ENCODE measurements around the gene RUFY2.
"Not testable (repeated sequence)": the region's sequence is repeated elsewhere in the genome, so short reads cannot be mapped to it uniquely, and the experiment has no call there.

Gene RUFY2

GRCh38 chr10:68333058-68333395 lies 74.0 kb downstream of the RUFY2 start:
- TF ChIP-seq CTCF (conservative IDR thresholded peaks at IDR 0.05; ENCODE audit: low read length) = no peak
- DNase-seq (ENCODE audit: low read depth) = peak; percentile 76
- H3K4me3 ChIP-seq (ENCODE audit: low read length) = peak overlapping the region; percentile 93

GRCh38 chr10:68332259-68333057 lies 74.6 kb downstream of the RUFY2 start, which contains the start of gene PBLD:
Gene PBLD (minus strand): TSS chr10:68332928. CDS start chr10:68306844, 26,084 bp downstream.
- H3K4me3 ChIP-seq (ENCODE audit: low read length) = peak within 1 kb of the TSS; percentile 93
- peak; percentile 61 for TF ChIP-seq CTCF (conservative IDR thresholded peaks at IDR 0.05; ENCODE audit: low read length)
- DNase-seq (ENCODE audit: low read depth) = peak; percentile 76

- peak; percentile 96 for DNase-seq (ENCODE audit: low read depth)
- no peak for TF ChIP-seq CTCF (conservative IDR thresholded peaks at IDR 0.05; ENCODE audit: low read length)
- peak within 1 kb of the TSS; percentile 93 for H3K4me3 ChIP-seq (ENCODE audit: low read length)
Measured at GRCh38 chr10:68331455-68332258, 75.4 kb downstream of the RUFY2 start, which contains the start of gene HNRNPH3. Gene HNRNPH3 (plus strand): TSS chr10:68332064. CDS start chr10:68337222, 5,158 bp downstream.

GRCh38 chr10:68330852-68331454 lies 76.1 kb downstream of the RUFY2 start:
- DNase-seq (ENCODE audit: low read depth) = peak; percentile 20
- TF ChIP-seq CTCF (conservative IDR thresholded peaks at IDR 0.05; ENCODE audit: low read length) = no peak
- H3K4me3 ChIP-seq (ENCODE audit: low read length) = peak overlapping the region; percentile 93

GRCh38 chr10:68329506-68329861 lies 77.6 kb downstream of the RUFY2 start:
- no peak for DNase-seq (ENCODE audit: low read depth)
- no peak overlapping the region; the same call in 1 of the 2 replicates for H3K4me3 ChIP-seq (ENCODE audit: low read length)
- no peak for TF ChIP-seq CTCF (conservative IDR thresholded peaks at IDR 0.05; ENCODE audit: low read length)

GRCh38 chr10:68327889-68328786 lies 78.9 kb downstream of the RUFY2 start:
- peak overlapping the region; percentile 28 for H3K4me3 ChIP-seq (ENCODE audit: low read length)
- DNase-seq (ENCODE audit: low read depth) = peak; percentile 84
- no peak for TF ChIP-seq CTCF (conservative IDR thresholded peaks at IDR 0.05; ENCODE audit: low read length)

- not testable (repeated sequence) for H3K4me3 ChIP-seq (ENCODE audit: low read length); DNase-seq (ENCODE audit: low read depth)
Measured at GRCh38 chr10:68324396-68324795, 82.7 kb downstream of the RUFY2 start.

Data from AG10803 (cell line).